ENCODE data around the gene EIPR1. TPM values are rescaled to one million over a fixed set of nuclear protein-coding genes. Genes with fewer than 3 reads are reported as not detected.

The EIPR1 gene
- polyA plus RNA-seq, 1 donor (not counting 4 experiments of a cell fraction or from before 2014, with no cell fraction given) = 44.3 TPM

GRCh38 chr2:3209258-3209657 is 168.4 kb downstream of the EIPR1 start:
- FAIRE-seq = no peak
- Histone ChIP-seq H3K79me2 (ENCODE audit: control insufficient read depth, insufficient read depth, low read length) (no peaks in the 10 kb centered on the region), H3K4me1 (ENCODE audit: control insufficient read depth, extremely low read depth, insufficient read depth, low read length) (no peaks in the 10 kb centered on the region), H3K36me3 (ENCODE audit: control insufficient read depth in 2 of 2, extremely low read depth in 1 of 2, insufficient read depth in 2 of 2, low read length in 2 of 2) (peaks cover 3 to 5% of the 10 kb centered on the region in 2 experiments), H3K9me3 (ENCODE audit: control insufficient read depth, low read depth, low read length) (no peaks in the 10 kb centered on the region), H4K20me1 (ENCODE audit: control insufficient read depth, extremely low read depth, insufficient read depth, low read length) (no peaks in the 10 kb centered on the region), H3K27ac (ENCODE audit: control insufficient read depth, insufficient read depth, low read length) (no peak overlapping the region), H3K27me3 (ENCODE audit: control insufficient read depth, extremely low read depth, insufficient read depth, low read length) (no peaks in the 10 kb centered on the region), H3K9ac (ENCODE audit: control insufficient read depth, extremely low read depth, insufficient read depth, low read length) (no peak overlapping the region), H2AFZ (ENCODE audit: control insufficient read depth, low read length) (no peak overlapping the region), H3K4me2 (ENCODE audit: control insufficient read depth, extremely low read depth, insufficient read depth, low read depth, low read length) (no peak overlapping the region), H3K4me3 (ENCODE audit: control insufficient read depth in 2 of 3, extremely low read depth in 1 of 3, insufficient read depth in 2 of 3, low read depth in 1 of 3, low read length in 3 of 3) (no peak overlapping the region), H3K9me1 (ENCODE audit: control insufficient read depth, extremely low read depth, insufficient read depth, low read length) (no peaks in the 10 kb centered on the region)
- dilution Hi-C loops (cut with MboI; ENCODE audit: extremely low pct_ligation_motif_present, low sequenced_read_pairs) = no loop called here
- TF ChIP-seq EZH2 (IDR thresholded peaks at IDR 0.05; ENCODE audit: low read length) = no peak
- no peak for TF ChIP-seq CTCF (optimal IDR thresholded peaks at IDR 0.05 in 1 of 3, IDR thresholded peaks at IDR 0.05 in 1 of 3, conservative IDR thresholded peaks at IDR 0.05 in 1 of 3; ENCODE audit: extremely low read depth in 1 of 3, insufficient read depth in 2 of 3, low read length in 3 of 3)
- DNase-seq (ENCODE audit: low read depth, low spot score) = no peak

GRCh38 chr2:3208591-3208990 is 169.0 kb downstream of the EIPR1 start:
- dilution Hi-C loops (cut with MboI; ENCODE audit: extremely low pct_ligation_motif_present, low sequenced_read_pairs) = no loop called here
- no peaks in the 10 kb centered on the region for H3K9me1 ChIP-seq (ENCODE audit: control insufficient read depth, extremely low read depth, insufficient read depth, low read length)
- H3K4me1 ChIP-seq (ENCODE audit: control insufficient read depth, extremely low read depth, insufficient read depth, low read length) = no peaks in the 10 kb centered on the region
- no peak overlapping the region for H3K9ac ChIP-seq (ENCODE audit: control insufficient read depth, extremely low read depth, insufficient read depth, low read length)
- peaks cover 3 to 5% of the 10 kb centered on the region in 2 experiments for H3K36me3 ChIP-seq (ENCODE audit: control insufficient read depth in 2 of 2, extremely low read depth in 1 of 2, insufficient read depth in 2 of 2, low read length in 2 of 2)
- H3K9me3 ChIP-seq (ENCODE audit: control insufficient read depth, low read depth, low read length) = no peaks in the 10 kb centered on the region
- H3K27ac ChIP-seq (ENCODE audit: control insufficient read depth, insufficient read depth, low read length) = no peak overlapping the region
- FAIRE-seq (no peak), DNase-seq (ENCODE audit: low read depth, low spot score) (no peak)
- H4K20me1 ChIP-seq (ENCODE audit: control insufficient read depth, extremely low read depth, insufficient read depth, low read length) = no peaks in the 10 kb centered on the region
- no peak overlapping the region for H2AFZ ChIP-seq (ENCODE audit: control insufficient read depth, low read length)
- no peaks in the 10 kb centered on the region for H3K27me3 ChIP-seq (ENCODE audit: control insufficient read depth, extremely low read depth, insufficient read depth, low read length)
- TF ChIP-seq CTCF (optimal IDR thresholded peaks at IDR 0.05 in 1 of 3, IDR thresholded peaks at IDR 0.05 in 1 of 3, conservative IDR thresholded peaks at IDR 0.05 in 1 of 3; ENCODE audit: extremely low read depth in 1 of 3, insufficient read depth in 2 of 3, low read length in 3 of 3) (no peak), EZH2 (IDR thresholded peaks at IDR 0.05; ENCODE audit: low read length) (no peak)
- no peaks in the 10 kb centered on the region for H3K79me2 ChIP-seq (ENCODE audit: control insufficient read depth, insufficient read depth, low read length)
- H3K4me2 ChIP-seq (ENCODE audit: control insufficient read depth, extremely low read depth, insufficient read depth, low read depth, low read length) = no peak overlapping the region
- no peak overlapping the region for H3K4me3 ChIP-seq (ENCODE audit: control insufficient read depth in 2 of 3, extremely low read depth in 1 of 3, insufficient read depth in 2 of 3, low read depth in 1 of 3, low read length in 3 of 3)
